HG03159 (cell line): ENCODE data around the gene CNPY1.
"Not testable (repeated sequence)": the region's sequence is repeated elsewhere in the genome, so short reads cannot be mapped to it uniquely, and the experiment has no call there.

Experiments used
- ATAC-seq: cut with Tn5 transposase; IDR thresholded peaks from one replicate; pipeline ENCODE4 v1.9.1; 2021; ENCODE audit warnings: mild to moderate bottlenecking, moderate library complexity; ENCODE audit not compliant: unreplicated experiment

CNPY1 gene

DNA sequence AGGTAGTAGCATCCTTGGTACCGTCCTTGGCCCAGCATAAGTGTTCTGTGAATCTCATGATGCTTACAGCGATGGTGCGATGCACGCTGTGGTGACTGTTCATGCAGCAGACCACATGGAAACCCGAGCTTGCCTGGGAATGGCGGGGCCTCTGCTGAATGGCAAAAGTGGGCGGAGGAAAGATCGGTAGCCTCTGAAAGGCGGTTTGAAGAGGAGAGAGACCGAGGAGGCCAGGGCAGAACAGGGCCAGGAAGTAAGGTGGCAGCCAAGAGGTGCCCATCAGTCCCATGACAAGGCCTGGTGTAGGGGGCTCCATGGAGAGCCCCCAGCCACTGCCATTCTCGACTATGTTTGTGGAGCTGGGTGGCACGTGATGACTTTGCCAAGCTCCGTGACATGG lies 33.2 kb upstream of the CNPY1 start:
- no peak for ATAC-seq

DNA sequence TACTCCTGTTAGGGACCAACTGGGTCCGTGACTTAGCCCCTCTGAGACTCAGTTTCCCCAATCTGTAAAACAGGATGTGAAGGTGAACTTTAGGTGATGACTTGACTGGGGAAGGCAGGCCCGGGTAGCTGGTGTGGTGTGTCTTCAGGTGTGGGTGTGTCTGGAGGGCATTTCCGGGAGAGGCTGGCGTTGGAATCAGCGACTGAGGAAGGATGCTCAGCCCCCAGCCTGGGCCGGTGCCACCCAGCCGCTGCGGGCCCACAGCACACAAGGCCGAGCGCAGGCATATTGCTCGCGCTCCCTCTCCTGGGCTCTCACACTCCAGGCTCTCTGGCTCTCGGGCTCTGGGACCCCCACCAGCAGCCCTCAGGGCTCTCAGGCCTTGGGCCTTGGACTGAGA lies 31.7 kb upstream of the CNPY1 start:
- no peak for ATAC-seq

DNA sequence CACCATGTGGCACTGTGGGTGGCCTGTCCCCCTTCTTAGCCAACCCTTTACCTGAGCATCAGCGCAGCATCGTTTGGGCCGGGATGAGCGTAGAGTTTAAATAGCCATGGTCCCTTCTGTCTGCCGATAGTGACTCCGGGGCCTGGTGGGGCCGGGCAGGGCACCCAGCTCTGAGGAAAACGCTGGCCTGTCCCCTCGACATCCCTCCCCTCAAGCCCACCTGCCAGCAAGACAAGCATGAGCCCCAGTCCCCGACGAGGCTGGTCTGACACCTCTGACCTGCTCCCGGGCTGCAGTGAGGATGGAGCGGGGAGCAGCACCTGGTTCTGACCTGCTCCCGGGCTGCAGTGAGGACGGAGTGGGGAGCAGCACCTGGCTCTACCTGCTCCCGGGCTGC lies 31.1 kb upstream of the CNPY1 start:
- ATAC-seq = no peak

DNA sequence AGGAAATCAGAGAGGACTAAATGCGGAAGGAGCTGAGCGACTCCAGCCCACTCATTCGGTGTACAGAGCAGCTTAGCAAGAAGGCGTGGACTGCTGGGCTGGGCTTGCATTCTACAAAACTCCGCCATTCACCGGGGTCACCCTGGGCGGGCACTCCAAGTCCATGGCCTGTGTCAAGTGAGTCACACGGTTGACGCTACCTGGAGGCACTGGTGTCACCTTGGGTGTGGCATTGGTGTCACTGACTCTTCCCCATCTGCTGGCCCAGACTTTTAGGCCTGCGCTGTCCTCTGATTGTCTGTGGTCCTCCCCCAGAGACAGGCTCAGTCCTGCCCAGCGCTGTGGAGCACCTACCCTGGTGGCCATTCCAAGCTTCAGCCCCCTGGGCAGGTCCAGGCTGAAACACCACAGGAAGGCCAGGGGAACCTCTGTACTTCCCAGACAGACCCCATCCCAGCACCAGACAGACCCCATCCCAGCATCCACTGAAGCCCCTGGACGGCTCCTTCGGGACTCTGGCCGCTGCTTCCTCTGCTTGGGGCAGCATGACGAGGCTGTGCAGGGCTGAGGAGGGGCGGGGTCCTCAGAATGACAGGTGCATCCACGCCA lies 30.6 kb upstream of the CNPY1 start:
- no peak for ATAC-seq

DNA sequence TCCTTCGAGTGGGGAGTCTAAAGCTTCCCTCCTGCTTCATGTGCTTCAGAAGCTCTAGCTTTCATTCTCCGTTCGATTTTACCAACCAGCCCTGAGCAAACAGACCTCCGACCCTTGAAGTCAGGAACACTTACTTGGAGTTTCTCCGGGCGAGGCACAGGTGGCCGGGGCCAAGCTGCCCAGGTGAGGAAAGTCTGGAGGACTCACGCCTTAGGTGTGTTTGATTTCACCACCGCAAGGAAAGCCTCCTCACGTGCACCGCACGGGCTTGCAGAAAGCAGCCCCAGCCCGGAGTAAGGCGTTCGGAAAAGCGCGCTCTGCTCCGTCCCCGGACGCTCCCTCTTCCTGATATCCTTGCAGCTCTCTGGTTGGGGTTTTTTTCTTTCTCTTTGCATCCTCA lies 30.1 kb upstream of the CNPY1 start:
- ATAC-seq = no peak

DNA sequence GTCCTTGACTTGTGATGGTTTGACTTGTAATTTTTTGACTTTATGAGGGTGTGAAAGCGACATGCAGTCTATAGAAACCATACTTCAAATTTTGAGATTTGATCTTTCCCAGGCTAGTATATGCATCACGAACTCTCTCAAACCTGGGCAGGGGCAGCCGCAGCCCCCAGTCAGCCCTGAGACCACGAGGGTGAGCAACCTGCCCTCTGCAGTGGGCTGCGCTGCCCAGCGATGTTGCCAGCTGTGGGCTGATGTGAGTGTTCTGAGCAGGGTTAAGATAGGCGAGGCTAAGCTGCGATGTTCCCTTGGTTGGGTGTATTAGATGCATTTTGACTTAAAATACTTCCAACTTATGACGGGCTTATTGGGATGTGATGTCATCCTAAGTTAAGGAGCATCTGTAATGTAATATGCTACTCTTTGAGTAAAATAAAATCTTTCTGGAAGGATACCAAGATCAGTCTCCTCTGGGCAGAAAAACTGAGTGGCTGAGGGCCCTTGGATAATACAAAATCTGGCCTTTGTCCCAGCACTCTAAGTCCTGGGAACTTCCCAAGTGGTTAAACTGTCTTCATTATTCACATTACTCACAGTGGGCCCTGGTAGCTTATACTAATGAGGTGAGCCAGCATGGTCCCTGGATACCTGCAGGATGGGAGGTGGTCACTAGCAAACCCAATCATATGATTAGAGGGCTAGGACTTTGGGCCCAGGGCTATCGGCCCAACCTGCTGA lies 28.4 kb upstream of the CNPY1 start:
- no peak for ATAC-seq

DNA sequence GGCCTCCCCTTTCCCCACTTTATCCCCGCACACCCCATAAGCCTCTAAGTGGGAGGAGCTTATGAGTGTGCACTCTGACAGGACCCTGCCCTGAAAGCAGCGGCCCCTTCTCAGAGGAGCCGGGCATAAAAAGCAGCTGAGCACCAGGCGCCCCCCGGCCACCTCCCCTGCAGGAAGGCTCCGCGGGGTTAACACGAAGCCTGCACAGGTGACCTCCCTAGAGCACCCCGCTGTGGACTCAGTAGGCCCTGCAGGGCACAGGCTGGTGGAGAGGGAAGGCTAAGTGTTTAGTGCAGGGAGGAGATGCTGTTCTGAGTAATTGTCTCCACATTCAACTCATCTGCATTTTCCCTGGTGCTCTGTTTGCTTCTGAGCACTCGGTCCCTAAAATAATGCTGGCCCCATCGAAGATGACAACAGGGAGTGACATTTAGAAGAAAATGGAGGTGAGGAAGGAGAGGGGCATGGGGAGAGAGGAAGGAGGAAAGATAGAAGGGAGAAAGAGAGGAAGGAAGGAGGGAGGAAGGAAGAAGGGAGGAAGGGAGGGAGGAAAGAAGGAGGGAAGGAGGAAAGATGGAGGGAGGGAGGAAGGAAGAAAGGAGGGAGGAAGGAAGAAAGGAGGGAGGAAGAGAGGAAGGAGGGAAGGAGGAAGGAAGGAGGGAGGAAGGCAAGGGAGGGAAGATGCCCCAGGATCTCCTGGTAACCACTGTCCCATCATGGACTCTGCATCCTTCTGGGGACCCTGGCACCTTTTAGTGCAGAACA lies 25.4 kb upstream of the CNPY1 start:
- ATAC-seq = no peak

DNA sequence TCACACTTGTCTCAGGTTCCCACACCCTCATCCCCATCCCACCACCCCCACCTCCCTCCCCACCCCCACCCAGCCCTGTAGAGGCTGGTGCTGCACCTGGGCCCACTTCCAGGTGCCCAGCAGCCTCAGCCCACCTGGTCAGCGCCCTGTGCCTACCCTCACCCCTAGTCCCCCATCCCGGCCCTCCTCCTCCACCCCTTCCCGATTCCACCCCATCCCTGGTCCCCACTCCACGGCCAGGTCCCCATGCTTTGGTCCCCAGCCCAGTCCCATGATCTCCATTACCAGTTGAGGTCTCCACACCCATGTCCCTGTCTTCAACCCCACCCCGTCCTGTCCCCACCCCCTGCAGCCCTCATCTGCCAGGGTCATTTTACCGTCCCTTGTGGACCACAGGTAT lies 24.6 kb upstream of the CNPY1 start:
- ATAC-seq = no peak

DNA sequence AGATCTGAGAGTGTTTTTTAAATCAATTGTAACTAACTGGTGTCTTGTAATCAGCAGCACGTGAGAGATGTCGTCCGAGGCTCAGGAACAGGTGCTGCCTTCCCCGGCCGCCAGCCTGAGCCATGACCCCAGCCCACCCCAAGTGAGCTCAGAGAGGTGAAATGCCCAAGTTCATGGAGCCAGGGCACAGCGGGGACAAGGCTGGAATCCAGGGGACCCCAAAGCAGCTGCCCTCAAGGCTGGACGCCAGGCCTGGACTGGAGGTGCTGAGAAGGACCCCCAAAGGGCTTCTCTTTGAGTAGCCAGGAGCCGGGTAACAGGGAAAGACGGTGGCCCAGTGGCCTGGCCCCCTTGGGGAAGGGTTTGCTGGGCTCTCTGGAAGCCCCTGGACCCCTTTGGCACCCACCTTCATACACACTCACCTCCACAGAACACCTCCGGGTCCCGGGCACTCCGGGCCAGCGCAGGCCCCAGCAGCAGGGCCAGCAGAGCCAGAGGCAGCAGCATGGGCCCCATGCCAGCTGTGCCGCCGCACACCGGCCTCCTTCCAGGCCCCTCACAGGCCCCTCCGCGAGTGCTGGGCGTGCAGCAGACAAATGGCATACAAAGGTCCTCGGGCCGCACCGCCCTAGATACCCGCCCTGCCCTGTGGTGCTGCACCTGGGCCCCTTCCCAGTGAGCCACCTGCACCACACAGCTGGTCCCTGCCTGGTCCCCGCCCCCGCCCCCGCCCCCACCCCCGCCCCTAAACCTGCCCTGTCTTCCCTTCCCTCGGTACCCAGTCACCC lies 24.0 kb upstream of the CNPY1 start:
- no peak for ATAC-seq

DNA sequence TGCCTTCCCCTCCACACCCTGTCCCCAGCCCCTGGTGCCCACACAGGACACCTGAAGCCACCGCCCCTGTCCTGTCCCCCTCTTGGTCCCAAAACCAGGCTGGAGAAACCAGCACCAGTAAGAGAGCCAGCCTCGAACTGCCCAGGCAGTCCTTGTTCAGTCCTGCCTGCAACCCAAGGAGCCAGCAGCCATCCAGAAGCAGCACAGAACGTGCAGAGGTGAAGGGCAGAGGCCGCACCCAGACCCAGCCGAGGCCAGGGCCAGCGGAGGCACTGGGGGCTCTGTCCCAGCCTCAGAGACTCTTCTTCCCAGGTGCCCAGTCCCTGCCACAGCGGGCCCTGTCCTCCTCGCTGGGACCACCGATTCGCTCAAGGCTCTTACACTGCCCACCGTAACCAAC lies 23.3 kb upstream of the CNPY1 start:
- ATAC-seq = no peak

DNA sequence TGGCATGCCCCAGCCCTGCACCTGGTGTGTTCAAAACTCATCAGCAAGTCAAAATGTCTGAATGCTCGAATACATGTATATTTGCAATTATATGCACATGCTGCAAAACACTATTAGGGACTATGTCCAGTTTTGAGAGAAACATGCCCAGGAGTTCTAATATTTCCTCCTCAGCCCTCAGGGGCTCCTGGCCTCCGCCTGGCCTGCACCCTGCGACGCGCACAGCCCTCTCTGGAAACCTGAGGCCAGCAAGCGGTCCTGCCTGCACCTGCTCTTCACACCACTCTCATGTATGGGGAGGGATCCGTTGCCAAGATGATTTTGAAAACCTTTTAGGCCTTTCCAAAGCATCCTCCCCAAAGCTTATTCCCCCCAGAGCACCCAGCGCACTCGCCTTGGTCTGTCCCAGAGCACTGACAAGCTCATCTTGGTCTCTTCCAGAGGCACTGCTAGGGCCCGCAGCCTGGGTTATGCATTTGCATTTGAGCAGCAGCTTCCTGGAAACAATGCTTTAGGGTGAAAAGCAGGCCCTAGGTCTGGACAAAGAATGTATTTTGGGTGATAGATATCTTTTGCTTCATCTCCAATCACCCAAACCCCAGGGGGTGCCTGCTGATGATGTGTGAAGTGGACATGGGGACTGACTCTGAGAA lies 22.6 kb upstream of the CNPY1 start:
- no peak for ATAC-seq

DNA sequence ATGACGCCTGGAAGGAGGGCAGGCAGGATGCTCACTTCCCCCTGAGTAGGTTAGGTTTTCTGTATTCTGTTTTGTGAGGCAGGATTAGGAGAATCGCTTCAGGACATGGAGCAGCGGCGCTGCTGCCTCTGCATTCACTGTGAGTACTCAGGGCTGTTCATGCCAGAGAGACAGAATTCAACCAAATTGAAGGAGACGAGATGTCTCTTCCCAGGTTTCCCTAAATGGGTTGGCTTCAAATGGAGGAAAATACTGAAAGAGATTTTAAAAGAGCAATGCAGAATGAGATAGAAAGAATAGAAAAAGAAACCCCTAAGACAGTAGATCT lies 21.9 kb upstream of the CNPY1 start:
- no peak for ATAC-seq

DNA sequence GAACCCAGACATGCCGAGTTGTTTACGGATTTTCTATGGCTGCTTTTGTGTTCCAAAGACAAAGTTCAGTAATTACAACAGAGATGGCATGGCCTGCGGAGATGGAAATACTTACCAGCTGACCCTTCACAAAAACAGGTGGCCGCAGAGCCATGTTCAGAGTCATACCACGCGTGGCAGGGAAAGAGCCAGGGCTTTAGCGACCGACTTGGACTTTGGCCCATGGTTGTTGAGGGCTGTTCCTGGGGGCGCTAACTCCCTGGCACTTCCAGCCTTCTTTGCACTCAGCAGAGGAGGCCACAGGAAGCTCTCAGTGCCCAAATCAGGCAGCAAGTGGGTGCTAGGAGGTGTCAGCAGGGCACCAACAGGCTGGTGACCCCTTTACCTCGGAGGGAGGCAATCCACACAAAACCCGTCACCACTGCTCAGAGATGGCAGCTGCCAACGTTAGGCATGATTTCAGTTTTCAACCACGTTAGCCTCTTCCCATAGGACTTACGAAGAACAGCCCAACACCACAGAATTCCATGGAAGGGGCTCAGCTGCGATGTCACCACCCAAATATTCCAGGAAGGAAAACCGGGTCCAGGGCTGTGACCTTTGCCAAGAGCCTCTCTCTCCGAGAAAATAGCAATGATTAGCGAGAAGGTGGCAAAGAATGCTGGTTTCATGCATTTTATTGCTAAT lies 21.4 kb upstream of the CNPY1 start:
- ATAC-seq = no peak

DNA sequence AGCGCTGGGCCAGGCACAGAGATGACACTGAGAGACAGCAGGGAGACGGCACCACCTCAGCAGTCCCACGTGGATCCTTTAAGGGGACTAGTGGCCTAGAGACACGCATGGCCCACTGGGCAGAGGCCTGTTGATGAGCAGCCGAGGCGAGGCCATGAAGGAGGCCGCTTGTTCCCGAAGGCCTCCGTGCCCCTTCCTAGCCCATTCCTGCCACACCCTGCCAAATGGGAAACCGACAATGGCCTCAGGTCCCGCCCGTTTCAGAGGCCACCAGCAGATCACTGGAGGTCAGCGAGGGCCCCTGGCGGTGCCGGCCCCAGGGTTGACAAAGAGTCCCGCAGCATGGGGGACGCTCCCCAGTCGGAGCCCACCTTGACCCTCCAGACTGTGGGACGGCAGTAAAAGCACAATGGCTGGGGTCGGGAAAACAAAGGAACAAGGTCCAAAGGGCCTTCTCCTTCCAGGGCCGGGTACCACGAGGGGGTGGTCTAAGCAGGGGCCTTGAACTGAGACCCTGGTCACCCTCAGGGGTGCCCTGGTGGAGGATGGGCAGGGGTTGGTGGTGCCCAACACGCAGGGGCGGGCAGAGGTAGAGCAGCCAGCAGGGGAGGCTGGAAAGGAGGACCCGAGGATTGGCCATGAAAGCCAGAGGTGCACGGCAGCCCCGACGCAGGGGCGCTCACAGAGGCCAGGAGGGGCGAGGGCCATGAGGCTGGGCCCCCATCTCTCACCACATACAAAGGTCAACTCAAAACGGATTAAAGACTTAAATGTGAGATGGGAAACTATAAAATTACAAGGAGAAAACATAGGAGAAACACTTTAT lies 19.9 kb upstream of the CNPY1 start:
- no peak for ATAC-seq

DNA sequence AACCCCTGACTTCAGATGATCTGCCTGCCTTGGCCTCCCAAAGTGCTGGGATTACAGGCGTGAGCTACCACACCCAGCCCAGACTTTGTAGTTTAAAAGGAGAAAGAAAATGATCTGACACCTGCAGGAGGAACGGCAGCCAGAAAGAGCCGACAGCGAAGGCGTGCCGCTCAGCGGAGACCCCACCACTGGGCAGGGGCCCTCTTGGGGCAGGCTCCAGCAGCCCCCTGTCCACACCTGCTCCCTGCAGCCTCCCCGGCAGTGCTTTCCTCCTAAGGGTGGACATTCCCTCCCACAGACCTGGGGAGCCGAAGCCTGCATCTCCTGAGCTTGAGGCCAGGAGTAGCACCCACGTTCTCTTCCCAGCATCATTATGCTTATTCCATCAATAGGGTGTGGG lies 19.2 kb upstream of the CNPY1 start:
- ATAC-seq = no peak

DNA sequence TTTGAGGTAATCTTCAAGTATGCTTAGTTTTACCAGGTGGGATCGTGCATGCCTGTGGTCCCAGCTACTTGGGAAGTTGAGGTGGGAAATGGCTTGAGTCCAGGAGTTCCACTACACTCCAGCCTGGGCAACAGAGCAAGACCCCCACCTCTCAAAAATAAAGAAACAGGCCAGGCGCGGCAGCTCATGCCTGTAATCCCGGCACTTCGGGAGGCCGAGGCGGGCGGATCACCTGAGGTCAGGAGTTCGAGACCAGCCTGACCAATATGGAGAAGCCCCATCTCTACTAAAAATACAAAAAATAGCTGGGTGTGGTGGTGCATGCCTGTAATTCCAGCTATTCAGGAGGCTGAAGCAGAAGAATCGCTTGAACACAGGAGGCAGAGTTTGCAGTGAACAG lies 16.6 kb upstream of the CNPY1 start:
- not testable (repeated sequence) for ATAC-seq

DNA sequence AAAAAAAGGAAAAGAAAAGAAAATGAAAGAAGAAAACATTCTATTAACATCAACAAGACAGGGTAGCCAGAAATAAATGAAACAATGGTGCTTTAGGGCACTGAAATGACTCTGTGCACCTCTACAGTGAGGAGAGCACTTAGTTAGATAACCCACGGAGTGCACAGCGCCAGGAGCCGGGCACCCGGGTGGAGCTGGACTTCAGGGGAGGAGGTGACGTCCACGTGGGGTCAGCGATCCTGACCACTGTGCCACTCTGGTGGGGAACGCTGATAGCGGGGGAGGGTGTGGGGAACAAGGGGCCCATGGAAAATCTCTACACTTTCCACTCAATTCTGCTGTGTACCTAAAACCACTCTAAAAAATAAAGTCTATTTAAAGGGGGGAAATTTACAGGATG lies 15.7 kb upstream of the CNPY1 start:
- no peak for ATAC-seq

DNA sequence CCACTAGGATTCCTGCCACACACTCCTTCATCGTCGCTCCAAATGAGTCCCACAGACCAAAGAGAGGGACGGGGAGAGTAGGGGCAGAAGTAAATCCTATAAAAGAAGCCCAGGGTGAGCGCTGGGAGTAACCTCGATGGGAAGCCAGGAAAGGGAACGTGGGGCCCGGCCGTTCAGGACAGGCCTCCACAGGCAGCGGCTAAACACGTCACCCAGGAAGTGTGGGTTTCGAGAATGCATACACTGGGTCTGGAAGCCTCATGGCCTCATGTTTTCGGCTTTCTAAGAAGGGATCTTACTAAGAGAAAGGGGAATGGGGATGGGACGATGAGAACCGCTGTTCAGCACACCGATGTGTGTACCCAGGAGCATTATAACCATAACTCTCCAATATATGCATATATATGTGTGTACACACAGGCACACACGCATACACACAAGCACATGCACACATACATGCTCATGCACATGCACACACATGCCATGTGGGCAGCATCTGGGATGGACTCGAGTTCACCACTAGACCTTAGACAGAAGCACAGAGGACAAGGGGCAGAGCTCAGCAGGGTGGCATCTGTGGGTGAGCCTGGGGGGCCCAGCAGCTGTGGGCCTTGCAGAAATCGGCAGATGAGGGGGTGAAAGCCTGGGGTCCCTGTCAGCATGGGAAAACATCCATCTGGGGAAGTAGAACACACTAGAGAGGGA lies 14.8 kb upstream of the CNPY1 start:
- ATAC-seq = no peak
